ENCODE data around the gene HSDL1.

Gene HSDL1

DNA sequence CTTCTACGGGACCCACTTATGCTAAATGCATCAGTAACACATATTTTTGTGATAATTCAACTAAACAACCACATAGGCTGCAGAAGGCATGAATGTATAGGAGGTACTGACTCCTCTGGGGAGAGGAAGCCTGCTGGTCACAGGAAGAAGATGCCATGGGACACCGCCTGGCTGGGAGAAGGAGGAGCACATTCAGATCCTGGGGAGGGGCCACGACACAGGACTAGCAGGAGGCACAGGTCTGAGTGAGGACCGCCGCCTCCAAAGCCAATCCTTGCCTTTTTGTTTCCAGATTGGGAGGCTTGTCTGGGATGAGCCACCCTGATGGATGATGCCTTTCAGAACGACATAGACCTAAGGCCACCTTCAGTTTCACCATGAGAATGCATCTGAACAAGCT, 62.9 kb downstream of the HSDL1 start:
- DNase-seq (ENCODE audit: low read depth in 2 of 2): no peak

GRCh38 chr16:84081446-84081989, 63.5 kb downstream of the HSDL1 start:
- DNase-seq (ENCODE audit: low read depth in 2 of 2): no peak

GRCh38 chr16:84080813-84081212, 64.2 kb downstream of the HSDL1 start:
- no peak for DNase-seq (ENCODE audit: low read depth in 2 of 2)

DNA sequence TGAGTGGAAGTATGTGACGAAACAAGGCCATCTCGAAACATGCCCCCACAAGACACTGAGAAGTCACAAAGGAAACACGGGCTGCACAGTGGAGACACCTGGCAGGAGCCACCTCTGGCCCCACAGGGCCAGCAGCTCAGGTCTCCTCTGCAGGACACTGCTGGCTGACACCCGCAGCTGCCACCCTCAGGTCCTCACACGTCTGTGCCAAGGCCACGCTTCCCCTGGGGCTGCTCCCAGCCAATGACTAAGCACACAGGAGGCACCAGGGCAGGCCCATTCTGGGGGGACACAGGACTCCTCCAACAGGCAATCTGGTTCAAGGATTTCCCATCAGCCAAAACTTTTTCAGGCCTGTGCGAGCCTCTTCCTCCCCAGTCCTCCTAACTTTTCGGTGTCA, 64.6 kb downstream of the HSDL1 start:
- no peak for DNase-seq (ENCODE audit: low read depth in 2 of 2)

GRCh38 chr16:84079664-84080063, 65.3 kb downstream of the HSDL1 start:
- no peak for DNase-seq (ENCODE audit: low read depth in 2 of 2)

GRCh38 chr16:84075376-84075775, 69.6 kb downstream of the HSDL1 start:
- no peak for DNase-seq (ENCODE audit: low read depth in 2 of 2)

DNA sequence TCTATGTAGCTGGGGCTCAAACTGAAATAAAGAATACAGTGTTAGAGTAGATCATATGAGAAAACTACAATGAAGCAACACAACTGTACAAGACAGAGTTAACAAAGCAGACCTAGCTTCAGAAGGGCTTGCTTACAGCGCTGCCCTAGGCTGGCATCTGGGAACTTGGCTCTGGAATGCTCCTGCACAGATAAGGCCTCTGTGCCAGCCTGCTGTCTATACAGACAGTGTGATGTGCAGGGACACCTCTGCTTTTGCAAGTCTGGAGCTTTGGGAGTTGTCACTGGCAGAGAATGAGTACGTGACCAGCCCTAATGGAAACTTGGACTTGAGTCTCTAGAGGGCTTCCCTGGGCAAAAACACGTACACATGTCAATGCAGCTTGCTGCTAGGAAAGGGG, 70.3 kb downstream of the HSDL1 start:
- no peak for DNase-seq (ENCODE audit: low read depth in 2 of 2)
